DOHH2 (cell line): Measurements from ENCODE around the gene DNAJA3.

Experiments used
- H3F3A ChIP-seq: fragments of 200-600 bp; sonication (generic), shearing (Covaris generic); 2 replicates; pipeline ENCODE4 v1.6.0; 2016; ENCODE audit warnings: antibody characterized with exemption, mild to moderate bottlenecking; ENCODE audit not compliant: control insufficient read depth, insufficient read depth
- H3K27ac ChIP-seq: fragments of 200-600 bp; sonication (generic); 2 replicates; pipeline ENCODE4 v1.5.1; 2014; ENCODE audit warnings: low read depth, mild to moderate bottlenecking, low read length, moderate library complexity
- H3K27me3 ChIP-seq: fragments of 200-600 bp; sonication (generic); 2 replicates; pipeline ENCODE4 v1.6.1; 2014; ENCODE audit warnings: mild to moderate bottlenecking, low read length, mixed read lengths; ENCODE audit not compliant: control insufficient read depth
- H3K36me3 ChIP-seq: fragments of 200-600 bp; sonication (generic); 2 replicates; pipeline ENCODE4 v1.6.1; 2014; ENCODE audit warnings: mild to moderate bottlenecking, low read length, moderate library complexity, mixed read lengths; ENCODE audit not compliant: control insufficient read depth
- H3K4me1 ChIP-seq: fragments of 200-600 bp; sonication (generic); 2 replicates; pipeline ENCODE4 v1.6.1; 2014; ENCODE audit warnings: mild to moderate bottlenecking, low read length, mixed read lengths; ENCODE audit not compliant: control insufficient read depth
- H3K4me2 ChIP-seq: fragments of 200-600 bp; sonication (generic); 2 replicates; pipeline ENCODE4 v1.6.0; 2014; ENCODE audit warnings: mild to moderate bottlenecking, low read length, moderate library complexity
- H3K4me3 ChIP-seq: fragments of 200-600 bp; sonication (generic); 2 replicates; pipeline ENCODE4 v1.5.1; 2014; ENCODE audit warnings: mild to moderate bottlenecking, low read length, mixed read lengths
- H3K79me2 ChIP-seq: fragments of 200-600 bp; sonication (generic); 2 replicates; pipeline ENCODE4 v1.6.1; 2014; ENCODE audit warnings: mild to moderate bottlenecking, low read length, mixed read lengths; ENCODE audit not compliant: control insufficient read depth
- H3K9me2 ChIP-seq: fragments of 200-600 bp; sonication (generic); replicated peaks from 2 replicates; pipeline ENCODE4 v1.6.1; 2014; ENCODE audit warnings: mild to moderate bottlenecking, low read length, mixed read lengths; ENCODE audit not compliant: control insufficient read depth
- H3K9me3 ChIP-seq: fragments of 200-600 bp; sonication (generic); 2 replicates; pipeline ENCODE4 v1.6.1; 2014; ENCODE audit warnings: antibody characterized with exemption, low read length, mixed read lengths; ENCODE audit not compliant: control insufficient read depth, insufficient read depth
- H4K20me1 ChIP-seq: fragments of 200-600 bp; sonication (generic); 2 replicates; pipeline ENCODE4 v1.6.0; 2014; ENCODE audit warnings: low read depth, mild to moderate bottlenecking, antibody characterized with exemption, low read length, moderate library complexity; ENCODE audit not compliant: control insufficient read depth, insufficient read depth
- EZH2phosphoT487 ChIP-seq: fragments of 200-600 bp; sonication (generic); IDR thresholded peaks from 2 replicates; pipeline ENCODE4 v1.6.1; 2017; ENCODE audit warnings: borderline replicate concordance, mild to moderate bottlenecking, antibody characterized with exemption, low read length, moderate library complexity, mixed read lengths
- TF ChIP-seq, protein P1 (sequence below): fragments of 200-600 bp; sonication (generic); IDR thresholded peaks from one replicate; pipeline ENCODE4 v1.5.1; 2014; ENCODE audit warnings: antibody characterized with exemption, mild to moderate bottlenecking, low read depth, low read length; ENCODE audit not compliant: poor library complexity, severe bottlenecking

DNAJA3 gene

GRCh38 chr16:4501071-4501478, 75.4 kb downstream of the DNAJA3 start:
- H4K20me1 ChIP-seq: peaks cover 8% of the 10 kb centered on the region; the same call in 1 of the 2 replicates
- no peak overlapping the region for H3K4me2 ChIP-seq
- H3K36me3 ChIP-seq: peaks cover 23% of the 10 kb centered on the region
- no peaks in the 10 kb centered on the region for H3K9me2 ChIP-seq
- H3K9me3 ChIP-seq: no peaks in the 10 kb centered on the region
- no peaks in the 10 kb centered on the region for H3K27me3 ChIP-seq
- peaks cover 76% of the 10 kb centered on the region for H3K79me2 ChIP-seq
- H3K4me1 ChIP-seq: peaks cover 15% of the 10 kb centered on the region
- TF ChIP-seq EZH2phosphoT487: no peak
- TF ChIP-seq, protein P1, sequence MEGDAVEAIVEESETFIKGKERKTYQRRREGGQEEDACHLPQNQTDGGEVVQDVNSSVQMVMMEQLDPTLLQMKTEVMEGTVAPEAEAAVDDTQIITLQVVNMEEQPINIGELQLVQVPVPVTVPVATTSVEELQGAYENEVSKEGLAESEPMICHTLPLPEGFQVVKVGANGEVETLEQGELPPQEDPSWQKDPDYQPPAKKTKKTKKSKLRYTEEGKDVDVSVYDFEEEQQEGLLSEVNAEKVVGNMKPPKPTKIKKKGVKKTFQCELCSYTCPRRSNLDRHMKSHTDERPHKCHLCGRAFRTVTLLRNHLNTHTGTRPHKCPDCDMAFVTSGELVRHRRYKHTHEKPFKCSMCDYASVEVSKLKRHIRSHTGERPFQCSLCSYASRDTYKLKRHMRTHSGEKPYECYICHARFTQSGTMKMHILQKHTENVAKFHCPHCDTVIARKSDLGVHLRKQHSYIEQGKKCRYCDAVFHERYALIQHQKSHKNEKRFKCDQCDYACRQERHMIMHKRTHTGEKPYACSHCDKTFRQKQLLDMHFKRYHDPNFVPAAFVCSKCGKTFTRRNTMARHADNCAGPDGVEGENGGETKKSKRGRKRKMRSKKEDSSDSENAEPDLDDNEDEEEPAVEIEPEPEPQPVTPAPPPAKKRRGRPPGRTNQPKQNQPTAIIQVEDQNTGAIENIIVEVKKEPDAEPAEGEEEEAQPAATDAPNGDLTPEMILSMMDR: no peak
- no peak overlapping the region for H3K4me3 ChIP-seq
- H3F3A ChIP-seq: peaks cover 11% of the 10 kb centered on the region
- no peak overlapping the region for H3K27ac ChIP-seq

DNA sequence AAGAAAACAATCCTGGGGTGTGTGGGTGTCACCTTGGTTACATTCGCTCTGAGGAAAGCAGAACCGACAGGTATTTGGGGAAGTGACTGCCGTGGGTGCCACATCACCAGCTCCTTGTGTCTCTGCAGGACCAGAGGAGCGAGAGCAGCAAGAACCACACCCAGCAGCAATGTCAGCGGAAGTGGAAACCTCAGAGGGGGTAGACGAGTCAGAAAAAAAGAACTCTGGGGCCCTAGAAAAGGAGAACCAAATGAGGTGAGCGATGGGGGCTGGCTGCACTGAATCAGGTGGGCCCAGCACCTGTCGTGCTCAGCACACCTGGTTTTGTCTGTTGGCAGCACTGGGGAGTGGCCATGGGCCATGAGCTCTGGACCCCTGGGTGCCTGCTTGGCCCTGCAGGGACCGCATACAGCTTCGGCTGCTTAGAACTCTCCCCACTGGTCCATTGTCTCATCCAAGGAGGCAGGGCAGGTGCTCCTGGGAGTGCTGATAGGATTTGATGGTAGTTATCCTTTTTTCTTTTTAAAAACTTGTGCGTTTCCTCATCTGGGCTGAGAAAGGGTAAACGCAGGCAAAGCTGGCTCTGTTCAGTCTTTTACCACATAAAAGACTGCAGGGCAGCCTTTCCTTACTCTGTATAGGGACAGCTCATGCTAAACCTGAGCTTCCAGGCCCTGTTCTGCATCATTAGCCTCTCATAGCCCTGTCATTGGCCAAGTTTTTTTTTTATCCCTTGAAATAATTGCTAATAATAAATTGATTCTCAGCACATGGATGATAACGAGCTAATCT, 79.9 kb downstream of the DNAJA3 start:
- Histone ChIP-seq H3F3A (peaks cover 11% of the 10 kb centered on the region), H3K79me2 (peaks cover 40% of the 10 kb centered on the region), H3K4me2 (peak overlapping the region; percentile 63), H3K4me1 (peaks cover 21% of the 10 kb centered on the region), H3K4me3 (peak overlapping the region; percentile 40), H3K9me3 (no peaks in the 10 kb centered on the region), H3K27me3 (no peaks in the 10 kb centered on the region), H3K36me3 (peaks cover 47% of the 10 kb centered on the region), H3K27ac (peak overlapping the region; percentile 54), H3K9me2 (no peaks in the 10 kb centered on the region), H4K20me1 (no peaks in the 10 kb centered on the region; the same call in 1 of the 2 replicates)
- no peak for TF ChIP-seq EZH2phosphoT487
- TF ChIP-seq, protein P1: no peak
